Measurements from ENCODE around the gene CARMIL1. TPM values are rescaled to one million over a fixed set of nuclear protein-coding genes. Genes with fewer than 3 reads are reported as not detected.

CARMIL1 gene
- polyA plus RNA-seq, 1 of the 3 experiments (the other 2 are of a cell fraction) = 1.7 TPM

GRCh38 chr6:25612666-25613065 is 333.5 kb downstream of the CARMIL1 start:
- Histone ChIP-seq H4K20me1 (ENCODE audit: insufficient read depth) (no peaks in the 10 kb centered on the region), H3K27ac (ENCODE audit: low read depth in 2 of 2, low read length in 1 of 2) (no peak overlapping the region), H3K79me2 (ENCODE audit: insufficient read depth) (no peaks in the 10 kb centered on the region), H3K4me2 (no peak overlapping the region), H3K4me3 (ENCODE audit: low read depth in 2 of 2, low read length in 1 of 2) (no peak overlapping the region), H3K9me2 (no peaks in the 10 kb centered on the region), H3K36me3 (replicated peaks in 1 of 2; ENCODE audit: control insufficient read depth in 1 of 2, insufficient read depth in 2 of 2, low read length in 1 of 2) (no peaks in the 10 kb centered on the region), H3K9me3 (no peaks in the 10 kb centered on the region), H3K27me3 (ENCODE audit: insufficient read depth) (no peaks in the 10 kb centered on the region), H3K9ac (no peak overlapping the region), H3K4me1 (ENCODE audit: control insufficient read depth in 1 of 2, insufficient read depth in 2 of 2, low read depth in 1 of 2, low read length in 1 of 2) (no peaks in the 10 kb centered on the region), H2AFZ (ENCODE audit: low read depth) (no peak overlapping the region), H3F3A (replicated peaks; ENCODE audit: insufficient read depth) (no peaks in the 10 kb centered on the region)
- ChIA-PET CTCF (interaction anchor here (1.3 kb wide), 1 partner anchor 11 kb away, joined by 4 read pairs; no protein-coding TSS in a partner anchor), POLR2A (no interaction called here)
- DNase-seq = no peak
- 91% methylated on average over 3 of the region's 3 CpGs for WGBS (ENCODE audit: low lambda C conversion rate)
- no peak for TF ChIP-seq TAF1 (IDR thresholded peaks at IDR 0.05; ENCODE audit: borderline replicate concordance, low read depth, low read length)
- TF ChIP-seq RCOR1 (IDR thresholded peaks at IDR 0.05; ENCODE audit: low read length) = no peak
- TF ChIP-seq MAX (IDR thresholded peaks at IDR 0.05; ENCODE audit: low read depth) = no peak
- no peak for TF ChIP-seq NFIC (IDR thresholded peaks at IDR 0.05; ENCODE audit: borderline replicate concordance)
- no peak for TF ChIP-seq IRF3 (IDR thresholded peaks at IDR 0.05; ENCODE audit: low read depth, low read length)
- no peak for TF ChIP-seq RAD21 (IDR thresholded peaks at IDR 0.05; ENCODE audit: low read length)
- no peak for TF ChIP-seq FOXJ3 (CRISPR knock-in tag; IDR thresholded peaks at IDR 0.05)
- TF ChIP-seq RFX5 (IDR thresholded peaks at IDR 0.05; ENCODE audit: low read length) = no peak
- no peak for TF ChIP-seq FOSL2 (IDR thresholded peaks at IDR 0.05; ENCODE audit: borderline replicate concordance, low read depth)
- no peak for TF ChIP-seq PBX3 (IDR thresholded peaks at IDR 0.05)
- no peak for TF ChIP-seq FOXM1 (IDR thresholded peaks at IDR 0.05; ENCODE audit: low read depth)
- no peak for TF ChIP-seq REST (IDR thresholded peaks at IDR 0.05; ENCODE audit: low read depth, low read length)
- no peak for TF ChIP-seq CTCF (IDR thresholded peaks at IDR 0.05)
- TF ChIP-seq RXRA (IDR thresholded peaks at IDR 0.05; ENCODE audit: borderline replicate concordance, low read depth) = no peak
- no peak for TF ChIP-seq GATA2 (CRISPR knock-in tag; IDR thresholded peaks at IDR 0.05)
- no peak for TF ChIP-seq EZH2phosphoT487 (IDR thresholded peaks at IDR 0.05; ENCODE audit: borderline replicate concordance, low read depth)
- TF ChIP-seq MXI1 (IDR thresholded peaks at IDR 0.05; ENCODE audit: low read depth, low read length) = no peak
- no peak for TF ChIP-seq EP300 (IDR thresholded peaks at IDR 0.05; ENCODE audit: borderline replicate concordance in 1 of 2, low read depth in 1 of 2, low read length in 1 of 2)
- no peak for TF ChIP-seq POLR2AphosphoS5 (IDR thresholded peaks at IDR 0.05; ENCODE audit: low read depth, low read length)
- no peak for TF ChIP-seq JUND (IDR thresholded peaks at IDR 0.05)
